M059J (cell line): ENCODE results near the gene PISD. TPM values are rescaled to one million over a fixed set of nuclear protein-coding genes. Genes with fewer than 3 reads are reported as not detected.
"Not testable (repeated sequence)": the region's sequence is repeated elsewhere in the genome, so short reads cannot be mapped to it uniquely, and the experiment has no call there.

Experiments
- DNase-seq: peaks from one replicate; pipeline ENCODE4 v3.0.0-alpha.2; 2012; ENCODE audit warnings: low read depth
- total RNA-seq: library from RNA; depleted of rRNA; stranded (reverse); fragments of >200 nt; shearing (Covaris generic); gene quantifications from 2 replicates; pipeline ENCODE4 v1.2.3, GENCODE V29; 2014

The PISD gene
- total RNA-seq, 1 experiment from 2014 or later: 21.7 TPM

DNA sequence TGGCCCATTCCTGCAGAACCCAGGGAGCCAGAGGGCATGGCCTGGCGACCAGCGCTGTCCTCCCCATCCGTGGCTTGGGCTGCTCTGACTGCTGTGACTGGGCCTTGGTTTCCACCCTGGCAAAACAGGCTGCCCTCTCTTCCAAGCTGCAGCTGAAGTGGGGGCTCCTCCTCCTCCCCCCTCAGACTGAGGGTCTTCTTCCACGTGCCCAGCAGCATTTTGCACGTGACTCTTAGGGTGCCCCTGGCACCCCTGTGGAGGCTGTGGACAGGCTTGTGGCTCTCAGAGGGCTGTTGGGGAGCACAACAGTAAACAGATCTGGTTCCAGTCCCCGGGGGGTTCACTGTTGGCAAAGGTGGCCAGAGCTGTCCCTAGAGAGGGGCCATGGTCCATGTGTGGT, 51.4 kb downstream of the PISD start:
- no peak for DNase-seq

DNA sequence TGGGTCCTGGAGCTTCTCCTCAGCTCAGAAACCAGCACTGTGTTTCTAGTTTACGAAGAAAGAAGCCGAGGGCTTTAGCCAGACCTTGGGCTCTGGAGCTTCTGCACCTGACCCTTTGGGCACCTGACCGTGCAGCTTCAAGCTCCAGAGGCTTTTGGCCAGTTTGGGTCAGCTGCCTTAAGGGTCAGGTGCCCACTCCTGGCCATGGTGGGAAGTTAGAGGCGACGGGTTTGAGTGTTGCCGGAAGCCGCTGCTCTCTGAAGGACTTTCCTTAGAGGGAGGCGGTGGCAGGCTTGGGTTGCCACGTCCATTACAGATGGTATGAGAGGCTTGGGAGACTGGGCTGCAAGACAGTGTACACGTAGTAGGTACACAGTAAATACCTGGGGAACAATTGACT, 52.3 kb downstream of the PISD start:
- no peak for DNase-seq

DNA sequence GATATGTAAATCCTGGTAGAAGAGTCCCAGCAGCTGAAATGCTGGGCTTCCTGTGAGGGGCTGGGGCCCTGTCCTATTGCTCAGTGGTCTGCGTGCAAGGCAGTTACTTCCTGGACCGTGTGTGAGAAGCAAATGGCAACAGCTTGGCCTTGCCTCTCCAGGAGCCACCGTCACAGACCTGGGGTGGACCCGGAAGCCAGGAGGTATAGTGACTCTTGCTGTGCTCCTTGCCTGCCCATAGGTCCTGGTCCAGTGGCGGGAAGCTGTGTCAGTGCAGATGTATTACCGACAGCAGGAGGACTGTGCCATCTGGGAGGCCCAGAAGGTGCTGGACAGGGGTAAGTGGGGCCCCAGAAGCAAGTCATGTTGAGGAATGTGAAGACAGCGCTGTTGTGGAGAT, 54.3 kb downstream of the PISD start:
- DNase-seq: no peak

DNA sequence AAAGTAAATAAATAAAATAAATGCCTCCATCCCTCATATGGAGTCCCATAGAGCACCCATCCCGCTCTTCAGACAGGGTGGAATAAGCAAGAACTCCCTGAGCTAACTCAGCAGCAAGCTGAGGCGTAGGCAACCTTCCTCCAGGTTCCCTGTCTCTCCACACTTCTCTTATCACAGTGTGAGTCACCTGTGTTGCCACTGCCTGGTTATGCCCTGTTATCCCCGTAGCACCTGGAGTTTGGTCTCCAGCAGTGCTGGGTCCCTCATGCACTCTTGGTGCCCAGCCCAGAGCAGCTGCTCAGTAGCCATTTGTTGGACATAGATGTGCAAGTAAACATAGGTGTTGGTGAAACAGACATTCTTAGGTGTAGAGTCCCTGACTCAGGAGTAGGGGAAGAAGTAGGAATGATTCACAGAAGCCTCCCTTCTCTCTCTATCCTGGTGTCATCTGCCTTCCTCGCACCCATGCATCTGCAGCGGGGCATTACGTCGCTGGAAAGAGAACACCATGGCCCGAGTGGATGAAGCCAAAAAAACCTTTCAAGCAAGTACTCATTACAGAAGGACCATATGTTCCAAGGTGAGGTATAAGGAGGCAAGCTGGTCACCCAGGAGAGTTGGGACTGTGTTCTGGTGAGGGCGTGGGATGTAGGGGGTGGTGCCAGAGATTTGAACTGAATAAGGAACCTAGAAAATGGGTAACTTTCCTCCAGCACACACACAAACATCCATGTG, 56.0 kb downstream of the PISD start:
- no peak for DNase-seq

DNA sequence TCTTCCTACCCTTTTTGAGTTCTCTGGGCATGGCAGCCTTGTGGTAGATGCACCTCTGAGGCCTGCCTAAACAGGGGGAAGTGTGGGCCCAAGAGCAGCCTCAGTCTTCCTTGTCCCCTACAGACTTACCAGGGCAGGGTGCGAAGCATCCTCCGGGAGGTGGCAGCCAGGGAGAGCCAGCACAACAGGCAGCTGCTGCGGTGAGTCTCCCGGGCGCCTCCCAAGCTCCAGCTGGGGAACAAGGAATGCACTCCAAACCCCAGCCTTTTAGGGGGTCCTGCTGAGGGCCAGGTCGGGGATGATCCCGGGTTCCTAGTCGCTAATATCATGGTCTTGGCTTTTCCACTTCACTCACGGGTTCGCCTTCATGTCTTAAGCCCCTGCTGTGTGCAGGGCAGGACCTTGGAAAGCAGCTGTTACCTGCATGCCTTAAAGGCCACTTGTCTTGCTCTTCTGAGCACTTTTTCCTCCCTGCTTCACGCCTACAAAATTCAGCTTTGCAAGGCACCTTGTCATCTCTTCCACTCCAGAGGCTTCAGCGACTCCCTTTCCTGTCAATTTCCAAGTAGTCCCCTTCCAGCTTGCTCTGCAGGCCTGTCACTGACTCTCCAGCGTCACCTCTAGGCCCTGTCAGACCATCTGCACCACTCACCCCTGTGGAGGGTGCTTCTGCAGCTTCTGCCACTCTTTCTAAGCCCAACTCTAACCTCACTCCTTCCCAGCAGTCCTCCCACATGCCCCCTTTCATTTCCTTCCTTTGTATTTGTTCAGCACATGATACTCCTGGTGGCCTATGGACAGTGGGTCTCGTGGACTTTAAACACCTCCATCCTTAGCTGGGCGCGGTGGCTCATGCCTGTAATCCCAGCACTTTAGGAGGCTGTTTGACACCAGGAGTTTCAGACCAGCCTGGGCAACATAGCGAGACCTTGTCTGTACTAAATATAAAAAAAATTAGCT, 57.0 kb downstream of the PISD start:
- no peak for DNase-seq

DNA sequence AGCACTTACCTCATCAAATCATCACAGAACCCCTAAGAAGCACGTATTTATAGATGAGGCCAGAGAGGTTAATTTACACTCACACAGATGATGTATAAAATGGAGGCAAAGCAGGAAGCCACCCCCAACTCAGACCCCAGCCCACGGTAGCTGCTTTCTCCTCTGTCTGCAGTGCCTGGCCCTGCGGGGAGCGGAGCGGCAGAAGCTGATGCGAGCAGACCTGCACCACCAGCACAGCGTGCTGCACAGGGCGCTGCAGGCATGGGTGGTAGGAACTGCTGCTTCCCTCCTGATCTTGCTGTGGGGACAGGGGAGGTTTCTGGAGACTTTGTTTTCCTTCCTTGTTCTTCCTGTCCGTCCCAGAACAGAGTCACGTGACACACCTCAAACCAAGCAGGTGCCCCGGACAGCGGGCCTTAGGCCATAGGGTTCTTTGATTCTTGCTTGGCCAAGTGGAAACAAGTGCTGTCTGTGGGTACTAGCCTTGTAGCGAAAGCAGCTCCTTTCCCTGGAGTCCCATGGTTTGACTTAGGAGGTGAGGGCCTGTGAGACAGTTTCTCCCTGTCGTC, 57.8 kb downstream of the PISD start:
- DNase-seq: no peak

DNA sequence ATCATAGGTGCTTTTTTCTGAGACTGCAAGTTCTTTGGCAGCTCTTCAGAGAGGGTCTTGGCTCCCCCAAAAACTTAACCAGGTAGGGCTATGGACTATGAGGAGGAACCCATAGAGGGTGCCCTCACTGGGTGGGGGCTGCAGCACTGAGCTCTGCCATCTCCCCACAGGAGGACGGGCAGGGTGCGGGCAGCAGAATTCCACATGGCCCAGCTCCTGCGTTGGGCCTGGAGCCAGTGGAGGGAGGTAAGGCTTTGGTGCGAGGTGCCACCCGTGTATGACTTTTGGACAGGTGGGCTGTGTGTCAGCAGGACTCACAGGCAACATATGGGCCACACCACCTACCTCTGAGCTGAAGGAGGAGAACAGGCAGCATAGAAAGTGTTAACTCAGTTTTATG, 58.4 kb downstream of the PISD start:
- no peak for DNase-seq

DNA sequence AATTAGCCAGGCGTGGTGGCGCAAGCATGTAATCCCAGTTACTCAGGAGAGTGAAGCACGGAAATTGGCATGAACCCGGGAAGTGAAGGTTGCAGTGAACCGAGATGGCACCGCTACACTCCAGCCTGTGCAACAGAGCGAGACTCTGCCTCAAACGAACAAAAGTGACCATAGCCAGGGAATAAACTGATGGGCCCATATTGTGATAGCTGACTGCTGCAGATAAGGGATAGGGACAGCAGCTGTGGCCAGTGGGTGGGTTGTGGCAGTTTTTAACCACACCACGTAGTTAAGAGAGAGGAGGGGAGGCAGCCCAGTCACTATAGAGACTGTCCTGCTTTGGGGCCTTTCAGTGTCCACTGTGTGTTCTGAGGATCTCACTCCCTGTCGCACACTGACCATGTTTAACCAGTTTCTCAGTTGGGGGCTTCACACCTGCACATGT, 58.9 kb downstream of the PISD start:
- DNase-seq: no peak

DNA sequence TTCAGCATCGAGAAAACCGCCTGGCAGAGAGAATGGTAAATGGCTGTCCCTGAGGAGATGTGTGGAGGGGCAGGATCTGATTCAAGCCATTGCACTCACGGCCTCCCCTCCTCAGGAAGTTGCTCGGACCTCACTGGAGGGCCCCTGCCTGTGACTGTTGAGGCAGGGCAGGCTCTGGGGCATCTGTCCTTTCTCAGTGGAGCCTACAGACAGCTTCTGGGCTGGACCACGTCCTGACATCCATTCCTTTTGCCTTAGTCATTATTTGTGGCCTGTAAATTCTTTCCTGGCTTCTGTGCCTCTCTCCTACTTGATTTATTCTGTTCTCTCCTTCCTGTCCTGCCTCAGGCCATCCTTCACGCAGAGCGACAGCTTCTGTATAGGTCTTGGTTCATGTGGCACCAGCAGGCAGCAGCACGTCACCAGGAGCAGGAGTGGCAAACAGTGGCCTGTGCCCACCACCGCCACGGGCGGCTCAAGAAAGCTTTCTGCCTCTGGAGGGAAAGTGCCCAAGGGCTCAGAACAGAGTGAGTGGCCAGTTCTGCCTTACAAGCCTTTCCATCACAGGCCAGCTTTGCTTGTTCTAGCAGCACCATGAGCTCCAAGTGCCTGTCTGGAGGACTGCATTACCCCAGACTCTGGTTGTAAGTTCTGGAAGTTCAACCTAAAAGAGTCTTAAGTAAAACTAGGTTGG, 59.6 kb downstream of the PISD start:
- peak; percentile 97 for DNase-seq

DNA sequence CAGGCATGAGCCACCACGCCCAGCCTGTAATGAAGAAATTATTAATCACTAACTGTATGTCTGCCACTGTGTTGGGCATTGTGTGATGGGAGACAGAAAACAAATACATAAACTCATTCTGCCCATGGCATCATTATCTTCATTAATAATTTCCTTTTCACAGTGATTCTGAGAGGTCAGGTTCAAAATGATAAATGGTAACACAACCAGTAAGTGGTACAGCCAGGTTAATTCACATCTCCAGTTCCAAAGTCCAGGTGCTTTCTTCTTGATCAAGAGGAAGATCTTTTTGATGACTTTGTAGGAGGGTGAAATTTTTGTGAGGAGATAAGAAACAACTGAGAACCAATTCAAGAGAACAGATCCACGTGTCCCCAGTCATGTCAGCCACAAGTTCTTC, 66.7 kb downstream of the PISD start:
- DNase-seq: no peak

DNA sequence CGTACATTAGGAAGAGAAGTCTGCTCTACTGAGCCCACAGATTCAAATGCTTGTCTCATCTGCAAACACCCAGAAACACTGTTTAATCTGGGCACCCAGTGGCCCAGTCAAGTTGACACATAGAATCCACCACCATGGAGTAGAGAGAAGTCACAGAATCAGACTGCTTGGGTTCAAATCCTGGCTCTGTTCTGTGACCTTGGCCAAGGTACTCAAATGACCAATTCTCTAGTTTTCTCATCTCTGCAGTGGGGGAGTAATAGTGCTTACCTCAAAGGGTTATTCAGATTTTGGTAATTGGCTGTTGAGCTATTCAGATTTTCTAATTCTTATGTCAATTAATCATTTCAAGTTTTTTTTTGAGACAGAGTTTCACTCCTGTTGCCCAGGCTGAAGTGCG, 71.9 kb downstream of the PISD start:
- not testable (repeated sequence) for DNase-seq

DNA sequence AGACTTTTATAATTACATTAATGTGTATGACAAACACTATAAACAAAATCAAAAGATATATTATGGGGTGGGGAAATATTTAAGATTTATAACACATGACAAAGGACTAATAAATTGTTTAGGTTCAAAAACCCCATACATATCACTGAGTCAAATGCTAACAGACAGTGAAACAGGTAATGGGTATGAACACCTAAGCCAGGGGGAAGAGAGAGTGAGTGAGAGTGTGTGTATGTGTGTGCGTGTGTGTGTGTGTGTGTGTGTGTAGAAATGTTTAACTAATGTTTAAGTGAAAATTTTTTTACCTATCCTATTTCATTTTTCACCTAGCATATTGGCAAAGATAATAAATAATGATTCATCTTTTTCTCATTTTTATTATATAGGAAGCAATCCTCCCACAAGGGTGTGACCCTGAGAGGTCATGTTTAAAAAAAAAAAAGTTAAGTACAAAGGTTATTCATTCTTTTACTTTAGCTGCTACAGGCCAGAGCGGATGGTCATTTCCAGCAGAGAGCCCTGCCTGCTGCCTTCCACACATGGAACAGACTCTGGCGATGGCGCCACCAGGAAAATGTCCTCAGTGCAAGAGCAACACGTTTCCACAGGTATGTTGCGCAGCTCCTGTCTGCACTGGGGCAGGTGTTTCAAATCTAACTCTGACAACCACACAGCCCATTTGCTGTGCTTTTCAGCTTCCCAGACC, 72.9 kb downstream of the PISD start:
- DNase-seq: no peak

DNA sequence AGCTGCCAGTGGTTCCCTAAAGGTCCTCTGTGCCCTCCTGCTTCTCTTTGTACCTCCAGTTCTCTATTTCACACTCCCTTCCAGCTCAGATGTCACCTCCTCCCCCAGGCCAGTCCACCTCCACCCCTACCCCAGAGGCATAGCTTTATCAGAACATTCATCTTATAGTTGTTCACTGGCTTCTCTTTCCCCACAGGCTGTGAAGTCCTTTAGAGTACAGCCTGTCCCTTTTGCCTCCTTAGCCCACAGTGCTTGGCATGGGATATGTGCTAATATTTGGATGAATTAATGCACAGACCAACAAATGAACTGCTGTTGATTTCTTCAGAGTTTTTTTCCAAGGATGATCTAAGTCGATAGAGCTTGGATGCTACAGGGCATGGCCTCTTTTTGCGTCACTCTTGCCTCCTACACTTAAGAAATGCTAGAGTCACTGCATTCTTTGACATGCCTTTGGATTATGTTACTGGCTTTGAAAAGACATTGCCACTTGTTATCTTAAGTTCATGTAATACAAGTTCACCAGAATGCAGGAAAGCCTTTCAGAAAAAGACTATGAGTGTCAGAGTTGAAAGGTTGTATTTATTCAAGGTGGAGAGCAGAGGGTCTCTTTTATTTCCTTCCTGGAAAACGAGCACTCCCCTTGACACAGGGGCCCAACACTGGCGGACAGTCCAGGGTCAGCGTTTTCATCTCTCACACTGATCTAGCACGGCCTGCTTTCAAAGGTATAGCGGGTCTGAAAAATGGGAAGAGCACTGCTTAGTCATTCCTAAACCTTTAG, 75.7 kb downstream of the PISD start:
- DNase-seq: no peak

DNA sequence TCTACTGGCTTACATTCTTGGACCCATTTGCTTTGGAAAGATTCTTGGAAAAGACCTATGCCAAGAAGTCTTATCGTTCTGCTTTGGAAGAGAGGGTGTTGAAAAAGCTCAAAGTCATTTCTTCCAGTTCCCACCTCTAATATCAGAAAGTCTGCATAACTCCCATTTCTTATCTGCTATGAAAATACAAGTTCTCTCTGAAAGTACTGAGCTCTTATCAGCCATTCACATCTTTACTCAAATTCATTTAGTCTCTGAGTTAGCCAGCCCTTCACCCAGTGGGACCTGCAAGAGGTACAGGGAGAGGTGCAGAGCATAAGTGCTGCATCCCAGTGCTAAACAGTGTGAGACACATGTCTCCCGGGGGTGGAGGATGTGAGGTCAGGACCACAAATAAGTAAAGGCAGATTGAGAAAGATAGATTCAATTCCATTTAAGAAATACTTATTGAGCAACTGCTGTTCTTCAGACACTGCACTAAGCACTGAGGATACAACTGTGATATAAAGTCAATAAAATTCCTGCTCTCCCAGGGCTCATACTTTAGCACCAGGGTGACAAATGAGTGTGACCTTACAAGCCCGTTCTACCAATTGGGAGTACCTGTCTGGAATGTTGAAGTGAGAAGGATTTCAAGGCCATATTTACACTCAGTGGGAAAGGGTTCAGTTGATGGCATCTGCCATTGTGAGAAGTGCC, 76.7 kb downstream of the PISD start:
- no peak for DNase-seq

DNA sequence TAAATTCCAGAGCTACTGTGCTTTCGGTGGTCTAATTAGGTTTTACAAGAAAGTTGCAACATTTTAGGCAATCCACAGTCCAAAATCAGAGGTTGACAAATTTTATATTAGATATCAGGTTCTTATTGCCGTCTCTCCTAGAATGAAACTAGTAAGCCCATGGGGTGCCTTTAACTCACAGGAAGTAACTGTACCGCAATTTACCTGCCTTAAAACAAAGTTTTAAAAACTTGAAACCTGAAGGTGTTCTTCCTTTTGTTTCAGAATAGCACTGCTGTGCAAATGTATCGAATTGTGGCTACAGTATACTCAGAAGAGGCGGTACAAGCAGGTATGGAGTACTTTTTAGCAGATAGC, 77.2 kb downstream of the PISD start:
- DNase-seq: no peak

DNA sequence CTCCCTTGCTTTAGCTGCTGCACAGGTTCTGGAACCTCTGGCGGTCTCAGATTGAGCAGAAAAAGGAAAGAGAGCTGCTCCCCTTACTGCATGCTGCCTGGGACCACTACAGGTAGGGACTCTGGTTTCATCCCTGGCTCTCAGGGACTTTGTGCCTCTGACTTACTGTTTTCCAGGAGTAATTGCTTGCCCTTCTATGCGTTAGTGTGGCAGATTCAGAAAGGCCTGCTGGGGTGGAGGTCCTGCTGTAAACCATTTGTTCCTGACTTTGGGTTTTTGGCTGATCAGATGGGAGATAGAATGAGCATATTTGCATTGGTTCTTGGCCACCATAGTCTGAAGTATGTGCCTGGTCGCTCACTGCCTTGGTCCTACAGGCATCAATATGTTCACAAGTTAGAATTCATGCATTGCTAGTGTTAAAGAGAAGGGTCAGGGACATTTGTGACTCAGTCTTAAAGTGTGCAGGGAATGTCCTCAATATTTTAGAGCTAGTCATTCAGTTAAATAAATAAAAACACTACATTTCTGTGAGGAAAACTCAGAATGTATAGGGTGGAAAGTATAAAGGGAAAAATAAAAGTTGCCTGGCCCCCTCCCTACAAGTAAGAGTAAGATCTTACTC, 78.0 kb downstream of the PISD start:
- peak; percentile 50 for DNase-seq

DNA sequence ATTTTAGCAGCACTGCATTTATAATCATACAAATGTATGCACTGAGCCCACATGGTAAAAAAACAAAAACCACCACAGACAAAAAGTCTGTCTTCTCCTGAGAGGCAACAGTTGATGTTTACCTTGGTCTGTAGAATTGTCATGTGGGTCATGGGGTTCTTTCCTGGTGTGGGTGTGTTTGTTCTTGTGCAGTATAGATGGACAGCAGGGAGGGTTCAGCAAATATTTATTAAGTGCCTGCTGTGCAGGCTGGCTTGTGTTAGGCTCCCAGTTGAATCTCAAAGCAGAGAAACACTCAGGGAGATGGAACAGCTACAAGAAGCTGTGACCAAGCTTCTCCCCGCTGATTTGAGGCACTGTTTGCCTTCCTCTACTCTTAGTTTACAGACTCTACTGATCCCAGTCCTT, 82.2 kb downstream of the PISD start:
- DNase-seq: no peak

DNA sequence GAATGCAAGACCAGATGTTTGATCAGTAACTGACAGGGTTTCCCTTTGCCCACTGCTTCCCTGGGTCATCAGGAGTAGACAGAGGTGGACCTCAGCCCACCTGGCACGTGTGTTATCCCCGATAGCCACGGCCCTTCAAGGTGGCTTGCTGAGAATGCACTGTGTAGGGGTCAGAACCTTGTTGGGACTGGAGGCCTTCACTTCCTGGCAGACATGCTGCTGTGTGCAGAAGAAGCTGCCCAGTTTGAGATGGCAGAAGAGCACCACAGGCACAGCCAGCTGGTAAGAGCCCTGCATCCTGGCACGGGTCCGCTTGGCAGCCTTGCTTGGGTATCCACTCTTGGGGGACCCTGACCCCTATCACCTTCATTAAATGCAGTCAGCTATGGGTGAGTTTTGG, 83.8 kb downstream of the PISD start:
- DNase-seq: no peak

DNA sequence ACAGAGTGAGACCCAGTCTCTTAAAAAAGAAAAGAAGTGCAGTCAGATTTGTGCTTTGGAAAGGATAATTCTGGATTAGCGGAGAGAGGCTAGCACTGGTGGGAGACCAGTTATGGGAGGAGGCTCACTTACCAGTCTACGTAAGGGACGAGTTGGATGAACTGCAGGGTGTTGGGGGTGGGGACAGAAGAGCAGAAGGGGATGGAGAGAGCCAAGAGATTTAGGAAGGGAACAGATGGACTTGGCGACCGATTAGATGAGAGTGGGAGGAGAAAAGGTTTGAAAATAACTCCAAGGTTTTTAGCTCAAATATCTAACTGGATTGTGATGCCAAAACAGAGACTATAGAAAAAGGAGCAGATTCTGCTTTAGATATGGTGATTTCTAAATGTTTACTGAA, 84.3 kb downstream of the PISD start:
- DNase-seq: no peak

DNA sequence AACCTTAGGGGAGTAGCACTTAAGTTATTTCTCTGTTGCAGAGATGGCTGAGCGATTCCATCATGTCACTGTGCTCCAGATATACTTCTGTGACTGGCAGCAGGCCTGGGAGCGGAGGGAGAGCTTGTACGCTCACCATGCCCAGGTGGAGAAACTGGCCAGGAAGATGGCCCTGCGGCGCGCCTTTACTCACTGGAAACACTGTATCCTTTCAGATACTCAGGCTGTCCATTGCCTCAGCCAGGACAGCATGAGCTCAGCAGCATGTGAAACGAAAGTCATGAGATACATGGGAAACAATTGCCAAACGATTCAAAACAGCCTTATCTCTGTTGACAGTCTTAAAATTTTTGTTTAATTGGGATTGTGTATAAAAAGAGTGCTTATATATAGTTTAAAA, 86.8 kb downstream of the PISD start:
- no peak for DNase-seq
